CD14-positive monocyte (primary cell): ENCODE data around the gene WLS. TPM values are rescaled to one million over a fixed set of nuclear protein-coding genes. Genes with fewer than 3 reads are reported as not detected.
"Not testable (repeated sequence)": the region's sequence is repeated elsewhere in the genome, so short reads cannot be mapped to it uniquely, and the experiment has no call there.

Source experiments
- DNase-seq, 3 donors: peaks; one replicate each; pipeline ENCODE4 v3.0.0-alpha.2; 2011 to 2022
- H2AFZ ChIP-seq: 2 replicates; pipeline ENCODE4 v1.6.0; 2012; ENCODE audit warnings: mild to moderate bottlenecking, low read depth, low read length, inconsistent platforms; ENCODE audit not compliant: insufficient read depth, poor library complexity, severe bottlenecking
- H3K27ac ChIP-seq, 2 donors: 1 replicate in 1 of 2; 2 replicates in 1 of 2; pipeline ENCODE4 v1.5.1; 2012 to 2013; ENCODE audit warnings: low read length in 2 of 2, control low read depth in 1 of 2, inconsistent platforms in 1 of 2, low read depth in 1 of 2, mild to moderate bottlenecking in 1 of 2
- H3K27me3 ChIP-seq, 2 donors: one replicate each; pipeline versions ENCODE4 v1.6.0 to v1.6.1; 2011 to 2013; ENCODE audit warnings: low read length in 2 of 2; ENCODE audit not compliant: control insufficient read depth in 2 of 2, insufficient read depth in 2 of 2
- H3K36me3 ChIP-seq, 2 donors: replicated peaks in 1 of 2; 1 replicate in 1 of 2; 2 replicates in 1 of 2; pipeline versions ENCODE4 v1.5.1 to v1.6.1; 2012 to 2013; ENCODE audit warnings: low read length in 2 of 2, control low read depth in 1 of 2, inconsistent platforms in 1 of 2, mild to moderate bottlenecking in 1 of 2; ENCODE audit not compliant: insufficient read depth in 2 of 2, control insufficient read depth in 1 of 2
- H3K4me1 ChIP-seq, 2 donors: 1 replicate in 1 of 2; 2 replicates in 1 of 2; pipeline versions ENCODE4 v1.5.1 to v1.6.1; 2012 to 2013; ENCODE audit warnings: low read length in 2 of 2, control low read depth in 1 of 2, inconsistent platforms in 1 of 2, mild to moderate bottlenecking in 1 of 2, moderate library complexity in 1 of 2; ENCODE audit not compliant: insufficient read depth in 2 of 2, control insufficient read depth in 1 of 2
- H3K4me2 ChIP-seq: replicated peaks from 2 replicates; pipeline ENCODE3; 2012; ENCODE audit warnings: low read length, moderate library complexity, mild to moderate bottlenecking; ENCODE audit not compliant: poor library complexity, severe bottlenecking; ENCODE audit errors: extremely low read depth
- H3K4me3 ChIP-seq, 3 experiments: fragments of 200-600 bp in 1 of 3; sonication (generic) in 1 of 3; replicated peaks in 1 of 3; 1 replicate in 2 of 3; 2 replicates in 1 of 3; pipeline ENCODE4 v1.5.1; 2011 to 2013; ENCODE audit warnings: low read length in 3 of 3, mild to moderate bottlenecking in 3 of 3, control low read depth in 2 of 3, low read depth in 2 of 3, inconsistent platforms in 1 of 3, moderate library complexity in 1 of 3
- H3K79me2 ChIP-seq: 2 replicates; pipeline ENCODE4 v1.6.0; 2012; ENCODE audit warnings: mild to moderate bottlenecking, control low read depth, inconsistent platforms, low read length, moderate library complexity; ENCODE audit not compliant: insufficient read depth
- H3K9ac ChIP-seq: 2 replicates; pipeline ENCODE4 v1.6.0; 2017; ENCODE audit warnings: low read length, mild to moderate bottlenecking; ENCODE audit not compliant: insufficient read depth, poor library complexity, severe bottlenecking
- H3K9me3 ChIP-seq, 2 donors: replicated peaks in 1 of 2; 1 replicate in 1 of 2; 2 replicates in 1 of 2; pipeline versions ENCODE4 v1.5.1 to v1.6.1; 2012 to 2013; ENCODE audit warnings: low read length in 2 of 2, control low read depth in 1 of 2; ENCODE audit not compliant: control insufficient read depth in 1 of 2, insufficient read depth in 1 of 2
- H4K20me1 ChIP-seq: 2 replicates; pipeline ENCODE4 v1.6.0; 2012; ENCODE audit warnings: mild to moderate bottlenecking, low read length, control low read depth, moderate library complexity; ENCODE audit not compliant: insufficient read depth
- H3K27ac Mint-ChIP-seq, 7 donors: one replicate each; pipeline ENCODE4 v1.8.0; 2020; ENCODE audit warnings: mild to moderate bottlenecking in 7 of 7, mixed read lengths in 7 of 7, moderate library complexity in 6 of 7, inconsistent platforms in 2 of 7
- H3K27me3 Mint-ChIP-seq, 3 donors: one replicate each; pipeline ENCODE4 v1.8.0; 2021 to 2022; ENCODE audit warnings: low read depth in 3 of 3, mild to moderate bottlenecking in 3 of 3, mixed read lengths in 3 of 3, moderate library complexity in 3 of 3, inconsistent platforms in 1 of 3
- H3K36me3 Mint-ChIP-seq, 2 donors: one replicate each; pipeline ENCODE4 v1.8.0; 2020; ENCODE audit warnings: mixed read lengths in 2 of 2, inconsistent platforms in 1 of 2, mild to moderate bottlenecking in 1 of 2
- H3K4me1 Mint-ChIP-seq: one replicate; pipeline ENCODE4 v1.8.0; 2020; ENCODE audit warnings: mild to moderate bottlenecking, mixed read lengths
- H3K4me3 Mint-ChIP-seq, 2 donors: one replicate each; pipeline ENCODE4 v1.8.0; 2020; ENCODE audit warnings: mild to moderate bottlenecking in 2 of 2, mixed read lengths in 2 of 2, moderate library complexity in 1 of 2
- H3K9me3 Mint-ChIP-seq, 7 donors: one replicate each; pipeline ENCODE4 v1.8.0; 2020 to 2022; ENCODE audit warnings: mixed read lengths in 7 of 7, mild to moderate bottlenecking in 6 of 7, moderate library complexity in 6 of 7, inconsistent platforms in 2 of 7
- WGBS: methylation state at CpG from one replicate; pipeline ENCODE4 v1.1.5; 2013; ENCODE audit warnings: missing lambda C conversion rate; ENCODE audit not compliant: insufficient coverage; 5-methylcytosine and 5-hydroxymethylcytosine counted together
- intact Hi-C, 2 donors: fragments of 100-400 bp; cut with micrococcal nuclease; formaldehyde crosslinking; loops; one replicate each; pipeline versions ENCODE4 v1.15.0 to v1.15.1; 2023
- polyA plus RNA-seq, 3 donors: library from polyadenylated mRNA; depleted of rRNA in 1 of 3; unstranded in 2 of 3; stranded (reverse) in 1 of 3; fragments of 300-500 nt in 2 of 3; fragments of >200 nt in 1 of 3; fragmentation: Illumina TruSeq in 2 of 3; gene quantifications; 1 replicate in 2 of 3; 2 replicates in 1 of 3; pipeline ENCODE4 v1.2.3, GENCODE V29; 2012 to 2021
- TF ChIP-seq, protein P1 (sequence below): fragments of 200-600 bp; IDR thresholded peaks from one replicate; pipeline ENCODE4 v1.8.0; 2022; ENCODE audit warnings: antibody characterized with exemption, mild to moderate bottlenecking

The WLS gene
- polyA plus RNA-seq, 3 donors, result 29.8 to 46.3 (median 34.6) TPM

DNA sequence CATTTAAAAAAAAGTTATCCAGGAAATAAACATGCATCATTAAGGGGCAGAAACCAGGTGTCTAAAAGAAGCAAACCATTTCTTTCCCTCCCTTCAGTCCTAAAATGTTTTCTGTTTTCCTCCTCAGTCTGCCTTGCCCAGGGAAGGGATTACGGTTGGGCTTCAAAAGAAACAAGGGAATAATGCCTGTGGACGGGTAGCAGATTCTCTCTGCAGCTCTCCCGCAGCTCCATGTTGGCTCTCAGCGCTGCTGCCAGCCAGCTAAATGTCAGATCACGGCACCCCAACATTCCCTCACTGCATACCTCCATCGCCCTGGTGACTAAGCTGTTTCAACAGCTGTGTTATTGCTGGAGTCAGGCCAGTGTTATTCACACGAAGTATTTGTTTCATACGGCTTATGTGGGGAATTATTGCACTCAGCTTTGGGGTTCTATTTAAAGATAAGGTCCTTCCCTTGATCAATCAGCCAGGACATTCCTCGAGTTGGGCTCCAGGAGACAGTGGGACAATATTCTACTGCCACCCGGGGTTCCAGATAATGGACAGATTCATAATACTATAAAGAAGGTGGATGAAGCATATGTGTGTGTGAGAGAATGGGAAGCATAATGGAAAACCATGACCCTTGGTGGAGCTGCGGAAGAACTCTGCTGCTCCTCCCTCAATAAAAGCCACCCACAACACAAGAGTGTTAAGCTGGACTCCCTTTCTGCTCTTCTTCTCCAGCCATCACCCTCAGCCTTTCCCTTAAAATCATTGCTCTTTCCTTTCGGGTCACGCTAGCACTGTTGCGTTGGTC lies 58.2 kb downstream of the WLS start:
- DNase-seq, result no peak
- Histone ChIP-seq H3K79me2 (no peaks in the 10 kb centered on the region), H3K9me3 (no peaks in the 10 kb centered on the region), H3K4me3 (no peak overlapping the region), H2AFZ (no peak overlapping the region), H3K4me2 (no peak overlapping the region), H4K20me1 (peaks cover 4% of the 10 kb centered on the region), H3K27ac (no peak overlapping the region), H3K4me1 (no peaks in the 10 kb centered on the region), H3K9ac (no peak overlapping the region), H3K36me3 (no peaks in the 10 kb centered on the region), H3K27me3 (no peaks in the 10 kb centered on the region)
- no peak overlapping the region for H3K27ac Mint-ChIP-seq
- TF ChIP-seq, protein P1, sequence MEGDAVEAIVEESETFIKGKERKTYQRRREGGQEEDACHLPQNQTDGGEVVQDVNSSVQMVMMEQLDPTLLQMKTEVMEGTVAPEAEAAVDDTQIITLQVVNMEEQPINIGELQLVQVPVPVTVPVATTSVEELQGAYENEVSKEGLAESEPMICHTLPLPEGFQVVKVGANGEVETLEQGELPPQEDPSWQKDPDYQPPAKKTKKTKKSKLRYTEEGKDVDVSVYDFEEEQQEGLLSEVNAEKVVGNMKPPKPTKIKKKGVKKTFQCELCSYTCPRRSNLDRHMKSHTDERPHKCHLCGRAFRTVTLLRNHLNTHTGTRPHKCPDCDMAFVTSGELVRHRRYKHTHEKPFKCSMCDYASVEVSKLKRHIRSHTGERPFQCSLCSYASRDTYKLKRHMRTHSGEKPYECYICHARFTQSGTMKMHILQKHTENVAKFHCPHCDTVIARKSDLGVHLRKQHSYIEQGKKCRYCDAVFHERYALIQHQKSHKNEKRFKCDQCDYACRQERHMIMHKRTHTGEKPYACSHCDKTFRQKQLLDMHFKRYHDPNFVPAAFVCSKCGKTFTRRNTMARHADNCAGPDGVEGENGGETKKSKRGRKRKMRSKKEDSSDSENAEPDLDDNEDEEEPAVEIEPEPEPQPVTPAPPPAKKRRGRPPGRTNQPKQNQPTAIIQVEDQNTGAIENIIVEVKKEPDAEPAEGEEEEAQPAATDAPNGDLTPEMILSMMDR, result no peak
- intact Hi-C loops, result no loop called here
- no peaks in the 10 kb centered on the region for H3K4me1 Mint-ChIP-seq
- H3K27me3 Mint-ChIP-seq, result peaks cover 0 to 3% (median 2%) of the 10 kb centered on the region in 3 donors
- peaks cover 0 to 8% of the 10 kb centered on the region in 2 donors for H3K36me3 Mint-ChIP-seq
- 83% methylated on average over 7 of the region's 14 CpGs for WGBS
- H3K4me3 Mint-ChIP-seq, result no peak overlapping the region
- peaks cover 3 to 7% (median 4%) of the 10 kb centered on the region in 7 donors for H3K9me3 Mint-ChIP-seq

DNA sequence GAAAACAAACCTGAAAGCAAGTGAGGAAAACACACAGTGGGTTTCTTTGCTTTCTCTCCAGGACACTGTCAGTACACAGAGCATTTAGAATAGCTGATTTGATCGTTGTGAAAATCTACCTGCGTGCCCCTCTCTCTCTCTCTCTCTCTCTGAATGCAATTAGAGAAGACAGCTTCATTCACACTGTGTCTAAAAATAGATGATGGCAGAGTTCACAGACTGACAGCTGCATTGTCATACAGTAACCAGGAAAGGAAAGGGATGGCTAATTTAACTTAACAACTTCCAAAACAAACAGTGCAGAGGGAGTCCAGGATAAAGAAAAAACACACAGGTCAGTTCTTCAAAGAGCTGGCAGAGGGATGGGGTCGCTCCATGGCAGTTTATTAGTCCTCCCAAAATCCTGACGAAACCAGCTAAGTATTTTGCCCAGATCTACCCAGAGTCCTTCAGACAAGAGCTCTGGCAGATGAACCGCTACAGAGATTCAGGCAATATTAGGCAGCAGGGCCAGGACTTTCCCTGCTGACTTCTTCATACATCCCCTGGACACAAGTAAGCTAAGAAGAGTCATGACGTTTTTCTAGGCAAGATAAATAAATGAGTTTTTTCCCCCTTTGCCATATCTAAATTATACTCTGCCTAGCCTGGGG lies 58.9 kb downstream of the WLS start:
- no peak overlapping the region for H2AFZ ChIP-seq
- 100% methylated on average over 2 of the region's 6 CpGs for WGBS
- no peak overlapping the region for H3K4me3 ChIP-seq
- no peaks in the 10 kb centered on the region for H3K27me3 ChIP-seq
- Mint-ChIP-seq H3K27me3 (peaks cover 0 to 3% (median 2%) of the 10 kb centered on the region in 3 donors), H3K4me1 (no peaks in the 10 kb centered on the region), H3K9me3 (peaks cover 3 to 7% (median 4%) of the 10 kb centered on the region in 7 donors), H3K36me3 (peaks cover 0 to 8% of the 10 kb centered on the region in 2 donors), H3K27ac (no peak overlapping the region), H3K4me3 (no peak overlapping the region)
- H4K20me1 ChIP-seq, result peaks cover 4% of the 10 kb centered on the region
- no peaks in the 10 kb centered on the region for H3K36me3 ChIP-seq
- no peaks in the 10 kb centered on the region for H3K9me3 ChIP-seq
- H3K4me2 ChIP-seq, result no peak overlapping the region
- no peak for DNase-seq
- H3K27ac ChIP-seq, result no peak overlapping the region
- H3K4me1 ChIP-seq, result no peaks in the 10 kb centered on the region
- H3K9ac ChIP-seq, result no peak overlapping the region
- H3K79me2 ChIP-seq, result no peaks in the 10 kb centered on the region
- intact Hi-C loops, result no loop called here
- TF ChIP-seq, protein P1, result no peak

DNA sequence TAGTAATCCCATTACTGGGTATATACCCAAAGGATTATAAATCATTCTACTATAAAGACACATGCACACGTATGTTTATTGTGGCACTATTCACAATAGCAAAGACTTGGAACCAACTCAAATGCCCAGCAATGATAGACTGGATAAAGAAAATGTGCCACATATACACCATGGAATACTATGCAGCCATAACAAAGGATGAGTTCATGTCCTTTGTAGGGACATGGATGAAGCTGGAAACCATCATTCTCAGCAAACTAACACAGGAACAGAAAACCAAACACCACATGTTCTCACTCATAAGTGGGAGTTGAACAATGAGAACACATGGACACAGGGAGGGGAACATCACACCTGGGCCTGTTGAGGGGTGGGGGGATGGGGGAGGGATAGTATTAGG lies 60.5 kb downstream of the WLS start:
- H3K79me2 ChIP-seq, H3K36me3 Mint-ChIP-seq, H3K27me3 Mint-ChIP-seq, H3K9ac ChIP-seq, H3K36me3 ChIP-seq, DNase-seq, H3K9me3 ChIP-seq, H3K4me3 ChIP-seq, H3K4me1 ChIP-seq, H3K4me1 Mint-ChIP-seq, H3K27me3 ChIP-seq, intact Hi-C loops, H2AFZ ChIP-seq, H3K4me3 Mint-ChIP-seq, H3K9me3 Mint-ChIP-seq, H3K27ac ChIP-seq, H3K27ac Mint-ChIP-seq, H3K4me2 ChIP-seq, H4K20me1 ChIP-seq: not testable (repeated sequence)
- no CpG with 5 or more reads among the region's 1 CpG for WGBS
